SK-N-MC (cell line): ENCODE measurements around the gene TNNC2.
"Not testable (repeated sequence)": the region's sequence is repeated elsewhere in the genome, so short reads cannot be mapped to it uniquely, and the experiment has no call there.

Experiments
- DNase-seq: peaks from one replicate; pipeline ENCODE4 v3.0.0-alpha.2; 2011; ENCODE audit warnings: low read depth, low spot score
- H3K27ac ChIP-seq: fragments of 200-600 bp; sonication (generic); 2 replicates; pipeline ENCODE4 v1.5.1; 2016; ENCODE audit warnings: mixed run types
- H3K36me3 ChIP-seq: fragments of 200-600 bp; sonication (generic); 2 replicates; pipeline ENCODE4 v1.6.1; 2017; ENCODE audit warnings: antibody characterized with exemption, low read length, mixed read lengths; ENCODE audit not compliant: insufficient read depth
- H3K4me3 ChIP-seq: fragments of 200-600 bp; sonication (generic); 2 replicates; pipeline ENCODE4 v1.5.1; 2016
- H3K9ac ChIP-seq: fragments of 200-600 bp; sonication (generic); 2 replicates; pipeline ENCODE4 v1.8.0; 2017; ENCODE audit warnings: mixed run types, mixed read lengths; ENCODE audit not compliant: insufficient read length
- H3K9me3 ChIP-seq: fragments of 200-600 bp; sonication (generic); 2 replicates; pipeline ENCODE4 v1.6.1; 2017; ENCODE audit warnings: low read depth, mild to moderate bottlenecking, antibody characterized with exemption, low read length, moderate library complexity, mixed read lengths
- EZH2 ChIP-seq: fragments of 200-600 bp; sonication (generic); IDR thresholded peaks from one replicate; pipeline ENCODE4 v1.6.1; 2017; ENCODE audit warnings: antibody characterized with exemption
- FOXP2 ChIP-seq: optimal IDR thresholded peaks from 2 replicates; pipeline ENCODE3; 2011; ENCODE audit warnings: mild to moderate bottlenecking, moderate library complexity; ENCODE audit not compliant: insufficient read depth; ENCODE audit errors: extremely low read length, control extremely low read depth
- POLR2AphosphoS5 ChIP-seq: IDR thresholded peaks from 2 replicates; pipeline ENCODE4 v1.6.1; 2012; ENCODE audit warnings: mild to moderate bottlenecking, low read depth, low read length, borderline replicate concordance

The TNNC2 gene

GRCh38 chr20:45833030-45833882 is 6.1 kb upstream of the TNNC2 start, which contains the start of gene SNX21:
TSS of gene SNX21 (plus strand) at chr20:45833799. CDS start at chr20:45833920, 121 bp downstream.
- H3K9ac ChIP-seq, result peak within 1 kb of the TSS; percentile 70
- H3K27ac ChIP-seq, result no peak within 1 kb of the TSS
- H3K36me3 ChIP-seq, result no peaks in the 10 kb centered on the region
- no peaks in the 10 kb centered on the region for H3K9me3 ChIP-seq
- peak within 1 kb of the TSS; percentile 89 for H3K4me3 ChIP-seq
- DNase-seq, result no peak
- TF ChIP-seq FOXP2 (no peak), POLR2AphosphoS5 (no peak), EZH2 (no peak)

- no peak overlapping the region for H3K27ac ChIP-seq
- DNase-seq, result no peak
- no peaks in the 10 kb centered on the region for H3K9me3 ChIP-seq
- H3K9ac ChIP-seq, result no peak overlapping the region
- TF ChIP-seq FOXP2 (no peak), EZH2 (no peak), POLR2AphosphoS5 (no peak)
- no peaks in the 10 kb centered on the region for H3K36me3 ChIP-seq
- H3K4me3 ChIP-seq, result no peak overlapping the region
These were observed 5.5 kb upstream of the TNNC2 start for GRCh38 chr20:45832619-45833018.

DNA sequence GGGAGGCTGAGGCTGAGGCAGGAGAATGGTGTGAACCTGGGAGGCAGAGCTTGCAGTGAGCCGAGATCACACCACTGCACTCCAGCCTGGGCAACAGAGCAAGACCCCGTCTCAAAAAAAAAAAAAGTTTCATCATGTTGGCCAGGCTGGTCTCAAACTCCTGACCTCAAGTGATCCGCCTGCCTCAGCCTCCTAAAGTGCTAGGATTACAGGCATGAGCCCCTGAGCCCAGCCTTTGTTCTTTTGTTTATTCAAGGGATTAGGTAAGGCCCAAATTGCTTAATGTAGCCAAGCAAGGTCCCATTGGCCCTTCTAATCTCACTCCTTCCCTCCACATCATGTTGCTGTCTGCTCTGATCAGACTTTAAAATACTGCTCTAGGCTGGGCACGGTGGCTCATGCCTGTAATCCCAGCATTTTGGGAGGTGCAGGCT is 2.6 kb upstream of the TNNC2 start:
- DNase-seq, H3K9me3 ChIP-seq, H3K9ac ChIP-seq, H3K27ac ChIP-seq, H3K4me3 ChIP-seq, H3K36me3 ChIP-seq: not testable (repeated sequence)

- TF ChIP-seq POLR2AphosphoS5 (no peak), FOXP2 (no peak), EZH2 (no peak)
- H3K9me3 ChIP-seq, result no peaks in the 10 kb centered on the region
- DNase-seq, result no peak
- no peaks in the 10 kb centered on the region for H3K36me3 ChIP-seq
- H3K4me3 ChIP-seq, result no peak overlapping the region
- H3K27ac ChIP-seq, result no peak overlapping the region
- no peak overlapping the region for H3K9ac ChIP-seq
These were observed 1.5 kb upstream of the TNNC2 start for GRCh38 chr20:45828589-45828988.

GRCh38 chr20:45827712-45828111 is 600 bp upstream of the TNNC2 start:
- Histone ChIP-seq H3K9me3 (no peaks in the 10 kb centered on the region), H3K36me3 (no peaks in the 10 kb centered on the region), H3K4me3 (no peak overlapping the region), H3K9ac (no peak overlapping the region), H3K27ac (no peak overlapping the region)
- TF ChIP-seq FOXP2 (no peak), EZH2 (no peak), POLR2AphosphoS5 (no peak)
- no peak for DNase-seq

DNA sequence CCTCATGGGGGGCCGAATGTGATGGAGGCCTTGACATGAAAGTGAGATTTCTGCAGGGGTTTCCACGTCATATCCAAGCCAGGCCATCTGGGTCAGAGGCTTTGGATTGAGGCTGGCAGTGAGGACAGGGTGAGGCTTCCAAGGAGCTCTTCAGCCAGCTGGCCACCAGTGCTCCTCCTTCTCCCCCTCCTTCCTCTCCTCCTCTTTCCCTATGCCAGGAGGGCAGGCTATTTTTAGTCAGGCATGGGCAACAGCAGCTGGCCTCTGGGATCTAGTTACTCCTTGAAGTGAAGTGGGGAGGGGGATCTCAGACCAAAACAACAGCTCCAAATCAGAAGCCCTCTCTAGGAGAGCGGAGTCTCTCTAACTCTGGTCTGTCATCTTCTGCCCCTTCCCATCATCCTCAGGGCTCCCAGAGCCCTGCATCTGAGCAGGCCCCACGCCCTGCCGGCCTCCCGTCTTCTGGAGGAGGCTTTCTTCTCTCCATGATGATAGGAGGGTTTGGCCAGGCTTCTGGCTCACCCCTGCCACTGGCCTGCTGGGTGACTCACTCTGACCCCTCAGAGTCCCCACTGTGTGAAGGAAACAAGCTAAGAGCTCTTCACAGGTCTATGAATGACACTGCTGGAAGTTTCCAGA is 612 bp downstream of the TNNC2 start:
- DNase-seq, result no peak
- H3K27ac ChIP-seq, result no peak overlapping the region
- H3K36me3 ChIP-seq, result no peaks in the 10 kb centered on the region

GRCh38 chr20:45823949-45824835 is 2.9 kb downstream of the TNNC2 start:
- no peak overlapping the region for H3K4me3 ChIP-seq
- H3K9ac ChIP-seq, result no peak overlapping the region
- H3K9me3 ChIP-seq, result no peaks in the 10 kb centered on the region
- TF ChIP-seq EZH2, result no peak
- no peak for TF ChIP-seq FOXP2
- TF ChIP-seq POLR2AphosphoS5, result no peak
- DNase-seq, result no peak
- H3K36me3 ChIP-seq, result no peaks in the 10 kb centered on the region
- H3K27ac ChIP-seq, result no peak overlapping the region

More for the DNA sequence above, 612 bp downstream of the TNNC2 start:
- H3K9ac ChIP-seq, result no peak overlapping the region
- no peak for TF ChIP-seq POLR2AphosphoS5
- no peak for TF ChIP-seq FOXP2
- no peak for TF ChIP-seq EZH2
- H3K9me3 ChIP-seq, result no peaks in the 10 kb centered on the region
- no peak overlapping the region for H3K4me3 ChIP-seq

DNA sequence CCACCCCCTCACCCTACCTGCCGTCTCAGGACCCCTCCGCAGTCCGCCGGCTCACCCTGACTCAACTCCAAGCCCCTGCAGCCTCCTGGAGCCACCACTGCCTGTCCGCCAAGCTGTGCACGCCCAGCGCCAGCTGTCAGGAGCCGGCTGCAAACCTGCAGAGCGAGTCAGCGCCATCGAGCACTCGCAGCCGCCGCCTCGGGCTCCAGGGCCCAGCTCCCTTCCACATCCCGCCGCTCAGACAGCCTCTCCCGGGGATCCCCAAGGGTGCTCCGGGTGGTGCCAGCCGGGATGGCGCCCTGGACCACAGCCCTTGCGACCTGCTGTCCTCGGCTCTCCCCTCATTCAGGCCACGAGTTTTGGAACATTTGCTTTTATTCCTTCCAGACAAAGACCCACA is 4.3 kb downstream of the TNNC2 start:
- no peak overlapping the region for H3K9ac ChIP-seq
- peak overlapping the region; percentile 25 for H3K4me3 ChIP-seq
- TF ChIP-seq FOXP2 (no peak), POLR2AphosphoS5 (no peak), EZH2 (no peak)
- DNase-seq, result no peak
- no peaks in the 10 kb centered on the region for H3K36me3 ChIP-seq
- H3K27ac ChIP-seq, result no peak overlapping the region
- H3K9me3 ChIP-seq, result no peaks in the 10 kb centered on the region
